ENCODE results near the gene CGREF1.

Gene CGREF1

DNA sequence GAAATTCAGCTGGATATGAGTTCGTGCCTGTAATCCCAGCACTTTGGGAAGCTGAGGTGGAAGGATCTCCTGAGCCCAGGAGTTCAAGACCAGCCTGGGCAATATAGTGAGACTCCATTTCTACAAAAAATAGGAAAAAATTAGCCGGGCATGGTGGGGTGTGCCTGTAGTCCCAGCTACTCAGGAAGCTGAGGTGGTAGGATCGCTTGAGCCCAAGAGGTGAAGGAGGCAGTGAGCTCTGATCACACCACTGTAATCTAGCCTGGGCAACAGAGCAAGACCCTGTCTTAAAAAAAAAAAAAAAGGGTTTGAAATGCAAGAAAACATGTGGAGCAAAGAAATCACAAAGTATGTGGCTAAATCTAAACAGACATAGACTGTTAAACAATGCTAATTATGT lies 9.8 kb downstream of the CGREF1 start:
- DNase-seq: no peak

DNA sequence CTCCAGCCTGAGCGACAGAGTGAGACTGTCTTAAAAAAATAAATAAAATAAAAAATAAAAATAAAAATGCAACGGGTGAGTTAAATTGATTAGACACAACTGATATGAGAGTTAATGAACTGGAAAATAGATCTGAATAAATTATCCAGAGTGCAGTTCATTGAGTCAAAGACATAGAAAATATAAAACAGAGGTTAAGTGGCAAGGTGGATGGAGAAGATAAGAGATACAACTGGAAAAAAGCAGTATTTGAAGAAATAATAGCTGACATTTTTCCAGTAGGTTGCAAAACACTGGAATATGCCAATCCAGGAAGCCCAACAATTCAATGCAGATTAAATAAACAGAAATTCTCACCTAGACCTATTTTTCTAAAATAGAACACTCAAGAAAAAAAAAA lies 10.7 kb downstream of the CGREF1 start:
- DNase-seq: no peak

DNA sequence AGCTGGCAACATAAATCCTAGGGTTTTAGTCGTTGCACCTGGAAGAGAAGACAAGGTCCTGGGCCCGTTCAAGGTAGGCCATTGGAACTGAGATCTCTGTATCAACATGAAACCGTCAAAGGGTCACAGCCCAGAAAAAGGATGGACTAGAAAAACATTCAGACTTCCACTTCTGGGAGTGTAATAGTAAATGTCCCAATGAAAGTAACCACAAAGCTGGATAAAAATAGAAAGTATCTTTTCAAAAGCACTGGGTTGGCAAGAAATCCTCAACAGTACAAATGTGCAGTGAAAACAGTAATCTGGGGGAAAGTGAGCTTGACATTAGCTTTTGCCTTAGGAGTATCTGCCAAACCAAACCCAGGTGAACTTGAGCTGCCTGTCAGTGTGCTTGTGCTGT lies 12.9 kb downstream of the CGREF1 start:
- peak; percentile 26 for DNase-seq

DNA sequence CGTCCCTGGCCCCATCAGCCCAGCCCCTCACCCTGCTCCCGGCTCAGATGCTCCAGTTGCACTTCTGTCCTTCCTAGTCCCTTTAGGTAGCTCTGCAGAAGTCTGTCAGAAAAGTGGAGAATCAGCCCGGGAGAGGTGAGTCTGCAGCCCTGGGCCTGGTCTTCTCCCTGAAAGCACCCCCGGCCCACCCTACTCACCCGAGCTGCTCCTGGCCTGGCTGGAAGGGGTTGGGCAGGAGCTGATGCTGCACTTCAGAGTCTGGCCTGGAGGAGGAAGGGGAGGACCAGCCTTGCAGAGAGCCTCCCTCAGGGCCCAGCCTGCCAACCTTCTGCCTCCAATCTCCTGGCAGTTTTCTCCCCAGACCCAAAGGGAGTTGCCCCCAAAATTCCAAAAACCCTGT lies 16.6 kb downstream of the CGREF1 start:
- DNase-seq: no peak

DNA sequence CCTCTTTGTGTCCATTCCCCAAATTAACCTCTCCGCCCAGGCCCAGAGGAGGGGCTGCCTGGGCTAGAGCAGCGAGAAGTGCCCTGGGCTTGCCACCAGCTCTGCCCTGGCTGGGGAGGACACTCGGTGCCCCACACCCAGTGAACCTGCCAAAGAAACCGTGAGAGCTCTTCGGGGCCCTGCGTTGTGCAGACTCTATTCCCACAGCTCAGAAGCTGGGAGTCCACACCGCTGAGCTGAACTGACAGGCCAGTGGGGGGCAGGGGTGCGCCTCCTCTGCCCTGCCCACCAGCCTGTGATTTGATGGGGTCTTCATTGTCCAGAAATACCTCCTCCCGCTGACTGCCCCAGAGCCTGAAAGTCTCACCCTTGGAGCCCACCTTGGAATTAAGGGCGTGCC lies 18.9 kb downstream of the CGREF1 start:
- DNase-seq: no peak

DNA sequence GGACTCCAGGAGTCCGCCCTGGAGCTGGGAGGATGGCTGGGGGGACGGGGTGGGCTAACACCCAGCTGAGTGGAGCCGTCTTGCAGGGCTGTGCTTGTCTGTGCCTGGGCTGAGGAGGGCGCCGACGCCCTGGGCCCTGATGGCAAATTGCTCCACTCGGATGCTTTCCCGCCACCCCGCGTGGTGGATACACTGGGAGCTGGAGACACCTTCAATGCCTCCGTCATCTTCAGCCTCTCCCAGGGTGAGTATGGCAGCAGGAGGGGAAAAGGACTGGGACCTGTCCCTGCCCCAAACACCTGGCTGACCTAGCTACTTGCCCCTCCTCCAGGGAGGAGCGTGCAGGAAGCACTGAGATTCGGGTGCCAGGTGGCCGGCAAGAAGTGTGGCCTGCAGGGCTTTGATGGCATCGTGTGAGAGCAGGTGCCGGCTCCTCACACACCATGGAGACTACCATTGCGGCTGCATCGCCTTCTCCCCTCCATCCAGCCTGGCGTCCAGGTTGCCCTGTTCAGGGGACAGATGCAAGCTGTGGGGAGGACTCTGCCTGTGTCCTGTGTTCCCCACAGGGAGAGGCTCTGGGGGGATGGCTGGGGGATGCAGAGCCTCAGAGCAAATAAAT lies 19.5 kb downstream of the CGREF1 start:
- no peak for DNase-seq

DNA sequence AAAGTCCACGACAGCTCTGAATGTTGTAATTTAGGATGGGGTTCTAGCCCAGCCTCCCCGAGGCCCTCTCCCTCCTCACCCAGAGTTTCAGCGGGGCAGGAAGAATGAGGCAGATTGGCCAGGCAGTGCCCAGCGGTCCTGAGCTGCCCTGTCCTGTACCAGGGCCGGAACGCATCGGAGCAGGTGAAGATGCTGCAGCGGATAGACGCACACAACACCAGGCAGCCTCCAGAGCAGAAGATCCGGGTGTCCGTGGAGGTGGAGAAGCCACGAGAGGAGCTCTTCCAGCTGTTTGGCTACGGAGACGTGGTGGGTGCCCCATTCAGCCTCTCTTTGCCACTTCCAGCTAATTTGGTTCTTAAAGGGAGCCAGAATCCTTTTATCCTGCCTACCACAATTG lies 21.6 kb downstream of the CGREF1 start:
- DNase-seq: no peak

DNA sequence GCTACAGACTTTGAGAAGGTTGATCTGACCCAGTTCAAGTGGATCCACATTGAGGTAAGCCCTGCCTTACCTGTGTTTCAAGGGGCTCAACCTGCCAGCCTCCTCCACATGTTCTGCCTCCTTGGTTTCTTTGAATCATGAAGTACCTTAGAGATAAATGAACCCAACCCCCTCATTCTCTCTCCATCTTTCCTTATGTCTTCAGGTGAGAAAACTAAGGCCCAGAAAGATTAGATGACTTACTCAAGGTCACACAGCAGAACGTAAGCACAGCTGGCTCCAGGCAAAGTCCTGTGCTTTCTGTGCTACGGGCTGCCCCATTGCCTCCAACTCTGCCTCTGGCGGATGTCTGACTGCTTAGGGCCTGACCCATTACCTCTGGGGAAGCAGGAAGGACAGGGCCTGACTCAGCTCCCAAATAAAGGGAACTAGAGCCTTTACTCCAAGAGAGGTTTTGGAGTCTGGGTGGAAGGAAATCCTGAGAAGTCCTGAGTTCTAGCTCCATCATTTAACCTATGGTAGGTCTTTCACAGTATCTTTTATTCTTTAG lies 22.1 kb downstream of the CGREF1 start:
- DNase-seq: peak; percentile 61

DNA sequence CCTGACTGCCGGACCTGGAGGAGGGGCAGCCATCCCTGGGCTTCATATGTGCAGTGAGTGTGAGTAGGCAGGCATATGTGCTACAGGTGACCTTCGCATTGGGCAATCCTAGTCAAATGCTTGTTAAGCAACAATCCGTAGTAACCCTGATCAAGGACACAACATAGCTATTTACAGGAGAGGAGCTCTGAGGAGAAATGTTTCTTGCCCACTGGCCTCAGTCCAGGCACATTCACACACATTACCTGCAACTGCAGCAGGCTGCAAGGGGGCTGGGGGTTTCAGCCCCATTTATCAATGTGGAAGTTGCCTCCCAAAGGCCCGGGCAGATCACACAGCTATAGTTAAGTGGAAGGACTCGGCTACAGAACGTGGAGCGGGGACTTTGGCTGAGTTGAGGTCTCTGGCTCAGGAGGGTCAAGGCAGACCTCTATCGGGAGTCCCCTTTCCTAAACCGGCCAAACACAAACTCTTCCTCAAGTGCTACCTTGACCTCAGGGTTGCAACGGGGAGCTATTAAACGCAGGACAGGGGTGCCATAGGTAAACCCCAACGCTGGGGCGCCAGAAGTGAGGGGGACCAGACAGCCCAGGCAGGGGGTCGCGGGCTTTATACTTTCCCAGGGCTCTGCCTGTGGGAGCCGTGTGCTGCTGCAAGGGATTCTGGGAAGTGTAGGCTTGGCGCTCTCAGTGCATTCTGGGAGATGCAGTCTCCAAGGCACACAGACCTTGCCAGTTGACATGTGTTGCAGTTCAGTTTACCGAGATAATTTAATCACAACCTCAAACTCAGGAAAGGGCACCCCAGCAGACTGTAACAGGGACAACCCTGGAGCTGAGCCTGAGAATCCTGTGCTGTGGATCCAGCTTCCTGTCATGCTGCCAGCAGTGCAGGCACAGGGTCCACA lies 22.9 kb downstream of the CGREF1 start:
- DNase-seq: peak; percentile 64

DNA sequence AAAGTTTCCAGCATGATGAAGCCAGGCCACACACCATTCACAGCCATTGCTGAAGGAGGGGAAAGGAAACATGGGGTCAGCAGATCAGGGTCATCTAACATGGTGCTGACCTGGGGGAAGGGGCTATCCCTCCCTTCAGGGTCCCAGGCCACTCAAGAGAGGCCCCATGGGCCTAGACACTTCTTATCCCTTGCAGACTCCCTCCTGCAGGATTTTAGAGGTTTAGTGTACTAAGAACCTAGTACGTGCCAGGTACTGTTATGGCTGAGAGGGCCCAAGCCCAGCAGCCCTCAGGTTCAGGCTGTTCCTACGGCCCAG lies 23.5 kb downstream of the CGREF1 start:
- no peak for DNase-seq

DNA sequence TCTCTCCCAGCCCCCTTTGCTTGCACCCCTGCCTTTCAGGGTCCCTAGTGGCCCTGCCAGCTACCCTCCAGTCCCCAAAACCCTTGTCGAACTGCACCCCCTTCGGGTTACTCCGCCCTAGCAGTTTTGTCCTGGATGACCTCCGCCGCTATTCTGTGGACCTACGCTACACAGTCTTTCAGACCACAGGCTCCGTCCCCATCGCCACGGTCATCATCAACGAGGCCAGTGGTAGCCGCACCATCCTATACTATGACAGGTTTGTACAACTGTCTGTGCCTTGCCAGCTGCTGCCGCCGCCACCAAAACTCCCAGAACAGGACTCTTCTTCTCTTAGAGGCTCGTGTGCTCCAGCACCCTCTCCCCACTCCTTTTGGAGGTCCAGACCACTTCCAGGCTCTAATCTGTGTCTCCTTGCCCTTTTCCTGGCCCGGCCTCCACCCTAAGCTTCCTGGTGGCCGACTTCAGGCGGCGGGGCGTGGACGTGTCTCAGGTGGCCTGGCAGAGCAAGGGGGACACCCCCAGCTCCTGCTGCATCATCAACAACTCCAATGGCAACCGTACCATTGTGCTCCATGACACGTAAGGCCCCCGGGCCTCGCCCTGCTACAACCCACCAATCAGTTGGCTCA lies 24.5 kb downstream of the CGREF1 start:
- no peak for DNase-seq

DNA sequence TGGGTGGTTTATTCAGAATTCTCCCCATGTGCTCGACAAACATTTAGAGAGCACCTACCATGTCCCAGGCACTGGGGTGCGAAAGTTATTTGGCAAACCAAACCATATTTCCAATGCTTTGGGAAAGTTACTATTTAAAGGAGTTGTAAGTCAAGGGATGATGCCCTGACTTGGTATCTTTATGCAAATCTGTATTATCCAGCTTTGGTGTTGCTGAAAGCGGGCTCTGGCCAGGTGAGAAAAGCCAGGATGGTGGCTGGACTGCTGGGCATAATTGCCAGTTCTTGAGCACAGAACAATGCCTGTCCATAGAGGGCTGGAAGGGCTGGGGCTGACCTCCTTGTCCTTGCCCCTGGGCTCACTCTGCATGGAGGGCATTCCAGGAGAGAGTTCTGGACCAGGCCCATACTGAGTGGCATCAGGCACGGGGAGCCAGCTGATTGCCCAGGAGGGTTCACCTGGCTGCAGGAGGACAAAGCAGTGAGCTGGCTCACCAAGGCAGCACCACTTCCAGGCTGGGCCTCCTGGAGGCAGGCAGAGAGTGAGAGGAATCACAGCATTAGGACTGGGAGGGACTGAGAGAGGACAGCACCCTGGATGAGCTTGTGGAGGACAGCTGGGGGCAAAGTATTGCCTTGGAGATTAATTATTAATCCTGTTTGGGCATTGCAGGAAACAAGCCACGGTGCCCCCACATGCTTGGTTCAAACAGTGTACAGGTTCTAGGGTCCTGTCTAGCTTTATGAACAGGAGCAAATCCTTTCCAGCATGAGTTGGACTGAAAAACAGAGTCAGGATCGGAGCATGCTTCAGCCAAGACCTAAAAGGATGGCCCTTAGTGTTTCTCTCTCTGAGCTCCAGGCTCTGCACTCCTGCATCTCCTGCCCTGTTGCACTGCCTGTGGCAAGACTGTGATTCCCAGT lies 25.2 kb downstream of the CGREF1 start:
- DNase-seq: no peak

DNA sequence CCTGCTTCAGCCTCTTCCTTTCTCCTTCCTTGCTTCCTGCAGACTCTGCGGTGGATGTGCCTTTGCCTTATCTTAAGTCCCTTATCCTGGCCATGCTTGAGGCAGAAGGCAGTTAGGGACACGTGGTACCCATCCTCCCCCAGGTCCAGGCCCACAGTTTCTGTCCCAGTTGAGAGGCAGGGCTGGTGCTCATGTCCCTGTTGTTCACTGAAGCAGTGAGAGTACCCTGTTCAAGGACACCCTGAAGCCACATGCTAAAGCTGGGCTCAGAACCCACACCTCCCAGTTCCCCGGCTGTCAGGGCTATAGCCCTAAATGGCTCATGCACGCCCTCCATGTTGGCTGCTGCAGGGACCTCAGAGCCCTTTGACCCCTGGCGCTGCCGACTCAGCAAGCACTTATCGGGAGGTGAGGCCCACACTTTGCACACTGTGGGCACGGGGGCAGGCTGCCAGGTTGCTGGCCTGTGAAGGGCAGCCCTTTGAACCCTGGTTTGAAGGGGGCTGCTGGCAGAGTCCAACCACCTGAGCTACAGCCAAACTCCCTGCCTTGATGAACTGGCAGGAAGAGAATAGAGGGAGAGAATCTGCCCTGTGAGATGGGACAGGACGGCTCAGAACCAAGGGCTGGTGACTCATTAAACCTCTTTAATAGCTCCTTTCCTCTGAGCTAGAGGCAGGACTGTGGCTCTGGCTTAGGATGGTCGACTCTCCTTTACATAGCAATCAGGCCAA lies 26.1 kb downstream of the CGREF1 start:
- no peak for DNase-seq

DNA sequence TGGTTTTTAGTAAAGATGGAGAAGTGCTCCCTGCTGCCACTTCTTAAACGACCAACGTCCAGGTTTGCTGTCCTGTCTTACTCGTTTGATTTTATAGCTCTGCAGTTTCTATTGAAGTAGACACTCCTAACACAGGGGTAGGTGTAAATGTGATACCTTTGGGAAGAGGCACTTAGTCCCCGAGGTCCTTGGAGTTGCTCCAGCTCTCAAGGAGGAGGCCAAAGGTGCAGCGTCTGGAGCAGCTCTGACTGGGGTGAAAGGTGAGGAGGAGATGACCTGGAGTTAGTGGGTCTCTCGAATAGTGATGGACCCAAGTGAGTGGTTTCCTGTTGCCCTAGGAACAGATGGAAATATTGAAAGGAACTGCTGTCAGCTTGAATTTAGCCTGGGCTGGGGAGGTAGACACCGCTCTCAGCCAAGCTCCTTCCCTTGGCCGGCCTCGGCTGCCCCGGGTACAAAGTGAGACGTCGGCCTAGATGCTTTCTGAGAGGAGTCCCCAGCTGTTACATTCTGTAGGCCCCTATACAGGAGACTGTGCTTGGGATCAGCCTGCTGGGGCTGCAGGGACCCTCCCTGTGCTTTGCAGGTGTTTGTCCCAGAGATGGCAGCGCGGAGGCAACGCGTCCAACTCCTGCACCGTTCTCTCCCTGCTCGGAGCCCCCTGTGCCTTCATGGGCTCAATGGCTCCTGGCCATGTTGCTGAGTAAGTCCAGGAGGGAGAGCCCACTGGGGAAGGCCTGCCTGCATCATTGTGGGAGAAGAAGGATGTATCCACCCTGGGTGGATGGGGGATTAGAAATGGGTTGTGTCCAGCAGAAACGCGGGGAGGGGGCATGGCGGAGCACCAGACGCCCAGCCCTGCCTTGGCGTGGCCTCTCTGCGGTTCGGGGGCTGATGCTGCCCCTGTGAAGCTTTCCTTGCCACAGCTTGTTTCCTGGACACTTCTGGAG lies 26.9 kb downstream of the CGREF1 start:
- DNase-seq: no peak

DNA sequence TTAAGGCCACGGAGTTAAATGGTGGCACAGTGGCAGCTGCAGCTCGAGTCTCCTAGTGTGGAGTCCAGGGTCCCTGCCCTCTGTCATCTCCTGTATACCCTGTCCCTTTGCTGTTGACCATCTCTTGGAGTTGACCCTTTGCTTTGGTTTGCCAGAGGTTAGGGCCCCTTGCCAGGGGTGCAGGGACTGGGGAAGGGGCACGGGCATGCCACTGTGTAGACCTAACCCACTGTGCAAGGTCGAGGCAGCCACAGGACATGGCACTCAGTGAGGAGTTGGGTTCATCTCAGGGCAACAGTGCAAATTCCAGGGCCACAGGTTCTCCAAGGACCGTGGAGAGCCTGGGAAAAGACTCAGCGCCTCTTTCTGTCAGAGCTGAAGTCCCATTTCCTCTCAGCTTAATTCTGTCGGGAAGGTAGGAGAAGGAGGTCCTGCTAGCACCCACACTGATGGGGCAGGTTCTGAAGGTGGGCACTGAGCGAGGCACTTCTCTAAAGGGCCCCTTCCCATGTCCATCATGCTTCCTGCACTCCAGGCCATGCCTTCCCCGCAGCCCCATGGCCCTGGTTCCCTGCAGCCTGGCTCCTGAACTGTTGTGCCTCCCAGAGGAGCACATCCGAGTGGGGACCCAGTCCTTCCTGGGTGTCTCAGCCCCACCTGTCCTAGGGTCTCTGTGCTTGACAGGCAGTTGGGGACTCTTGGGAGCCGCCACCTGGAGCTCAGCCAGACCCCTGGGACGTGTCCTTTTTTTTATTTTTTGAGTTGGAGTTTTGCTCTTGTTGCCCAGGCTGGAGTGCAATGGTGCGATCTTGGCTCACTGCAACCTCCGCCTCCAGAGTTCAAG lies 29.6 kb downstream of the CGREF1 start:
- no peak for DNase-seq

DNA sequence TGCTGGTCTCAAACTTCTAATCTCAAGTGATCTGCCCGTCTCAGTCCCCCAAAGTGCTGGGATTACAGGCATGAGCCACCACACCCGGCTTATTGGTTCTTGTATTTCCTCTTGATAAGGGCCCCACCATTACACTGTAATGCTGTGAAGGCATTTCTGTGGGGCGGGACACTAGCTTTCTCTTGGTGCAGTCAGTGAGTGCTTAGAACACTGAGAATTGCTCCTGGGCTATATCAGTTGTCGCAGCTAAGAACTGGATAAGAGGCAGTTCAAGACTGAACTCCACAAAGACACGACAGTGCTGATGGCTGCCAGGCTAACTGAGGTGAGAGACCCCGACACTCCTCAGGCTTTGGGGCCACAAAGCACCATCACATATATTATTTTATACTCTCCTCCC lies 30.3 kb downstream of the CGREF1 start:
- DNase-seq: no peak

DNA sequence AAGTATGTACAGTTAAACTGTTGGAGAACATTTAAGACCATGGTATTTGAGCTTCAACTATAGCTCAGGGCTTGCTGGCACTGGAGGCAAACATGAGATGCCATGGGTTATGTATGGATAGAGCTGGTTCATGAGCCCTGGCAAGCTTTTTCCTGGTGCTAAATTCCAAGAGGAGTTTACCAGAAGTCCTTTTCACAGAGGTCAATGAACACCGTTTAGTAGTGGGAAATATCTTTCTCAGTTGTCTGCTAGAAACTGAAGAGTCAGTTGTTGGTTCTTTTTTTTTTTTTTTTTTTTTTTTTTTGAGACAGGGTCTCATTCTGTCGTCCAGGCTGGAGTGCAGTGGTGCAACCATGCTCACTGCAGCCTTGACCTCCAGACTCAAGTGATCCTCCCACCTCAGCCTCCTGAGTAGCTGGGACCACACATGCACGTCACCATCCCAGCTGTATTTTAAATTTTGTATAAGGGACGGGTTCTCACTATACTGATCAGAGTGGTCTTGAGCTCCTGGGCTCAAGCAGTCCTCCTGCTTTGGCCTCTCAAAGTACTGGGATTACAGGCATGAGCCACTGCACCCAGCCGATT lies 31.0 kb downstream of the CGREF1 start:
- no peak for DNase-seq

DNA sequence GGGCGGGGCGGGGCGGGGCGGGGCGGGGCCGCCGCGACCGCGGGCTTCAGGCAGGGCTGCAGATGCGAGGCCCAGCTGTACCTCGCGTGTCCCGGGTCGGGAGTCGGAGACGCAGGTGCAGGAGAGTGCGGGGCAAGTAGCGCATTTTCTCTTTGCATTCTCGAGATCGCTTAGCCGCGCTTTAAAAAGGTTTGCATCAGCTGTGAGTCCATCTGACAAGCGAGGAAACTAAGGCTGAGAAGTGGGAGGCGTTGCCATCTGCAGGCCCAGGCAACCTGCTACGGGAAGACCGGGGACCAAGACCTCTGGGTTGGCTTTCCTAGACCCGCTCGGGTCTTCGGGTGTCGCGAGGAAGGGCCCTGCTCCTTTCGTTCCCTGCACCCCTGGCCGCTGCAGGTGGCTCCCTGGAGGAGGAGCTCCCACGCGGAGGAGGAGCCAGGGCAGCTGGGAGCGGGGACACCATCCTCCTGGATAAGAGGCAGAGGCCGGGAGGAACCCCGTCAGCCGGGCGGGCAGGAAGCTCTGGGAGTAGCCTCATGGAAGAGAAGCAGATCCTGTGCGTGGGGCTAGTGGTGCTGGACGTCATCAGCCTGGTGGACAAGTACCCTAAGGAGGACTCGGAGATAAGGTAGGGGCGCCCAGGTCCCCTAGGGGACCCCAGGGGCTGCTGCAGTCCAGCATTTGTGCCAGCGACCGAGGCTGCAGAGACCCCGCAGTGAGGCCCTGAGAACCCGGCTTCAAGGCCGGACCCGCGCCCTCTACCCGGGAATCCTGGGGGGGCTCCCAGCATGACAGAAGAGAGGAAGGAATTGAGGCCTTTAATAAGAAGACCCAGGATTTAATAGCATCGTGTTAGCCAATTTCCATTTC lies 32.0 kb downstream of the CGREF1 start, which contains the start of gene KHK:
Gene KHK, plus strand, starts transcription at position 49 of the 870 bp plus-strand sequence. Its CDS starts 488 bp downstream, at position 537.
- DNase-seq: no peak

Data from MV-4-11 (cell line).